GM12864 (cell line): ENCODE results near the gene CACNA1D.

Experiments
- DNase-seq: peaks from one replicate; pipeline ENCODE4 v3.0.0-alpha.2; 2011; ENCODE audit warnings: low read depth
- H3K4me3 ChIP-seq: 2 replicates; pipeline ENCODE4 v1.5.1; 2011; ENCODE audit warnings: mild to moderate bottlenecking, low read depth, low read length, control low read depth
- CTCF ChIP-seq: IDR thresholded peaks from 2 replicates; pipeline ENCODE4 v1.5.1; 2011; ENCODE audit warnings: low read depth, mild to moderate bottlenecking, moderate library complexity, low read length, control low read depth, inconsistent platforms; ENCODE audit errors: missing control alignments

Gene CACNA1D

GRCh38 chr3:53822331-53822741, 327.9 kb downstream of the CACNA1D start:
- H3K4me3 ChIP-seq, result no peak overlapping the region
- no peak for DNase-seq
- no peak for TF ChIP-seq CTCF

GRCh38 chr3:53823026-53823955, 328.9 kb downstream of the CACNA1D start:
- no peak overlapping the region for H3K4me3 ChIP-seq
- no peak for TF ChIP-seq CTCF
- DNase-seq, result no peak

GRCh38 chr3:53823956-53824657, 329.7 kb downstream of the CACNA1D start:
- no peak for TF ChIP-seq CTCF
- DNase-seq, result no peak
- no peak overlapping the region for H3K4me3 ChIP-seq

GRCh38 chr3:53824795-53825194, 330.4 kb downstream of the CACNA1D start:
- no peak for TF ChIP-seq CTCF
- H3K4me3 ChIP-seq, result no peak overlapping the region
- no peak for DNase-seq

- no peak for DNase-seq
- TF ChIP-seq CTCF, result no peak
- H3K4me3 ChIP-seq, result no peak overlapping the region
These were observed 331.6 kb downstream of the CACNA1D start for GRCh38 chr3:53826048-53826447.

- H3K4me3 ChIP-seq, result no peak overlapping the region
- TF ChIP-seq CTCF, result no peak
- DNase-seq, result no peak
These were observed 334.2 kb downstream of the CACNA1D start for GRCh38 chr3:53828581-53828980.
